ES-I3 (cell line): ENCODE results near the gene FARS2.

ENCODE experiments used
- H3K36me3 ChIP-seq: 2 replicates; pipeline ENCODE4 v1.6.1; 2013; ENCODE audit warnings: mild to moderate bottlenecking, low read length, control low read depth, moderate library complexity; ENCODE audit not compliant: insufficient read depth
- H3K4me1 ChIP-seq: 2 replicates; pipeline ENCODE4 v1.6.1; 2013; ENCODE audit warnings: mild to moderate bottlenecking, control low read depth, low read length; ENCODE audit not compliant: insufficient read depth
- H3K9ac ChIP-seq: 2 replicates; pipeline ENCODE4 v1.6.1; 2013; ENCODE audit warnings: low read depth, mild to moderate bottlenecking, low read length, moderate library complexity
- H3K9me3 ChIP-seq: 2 replicates; pipeline ENCODE4 v1.6.1; 2013; ENCODE audit warnings: mild to moderate bottlenecking, low read length, moderate library complexity; ENCODE audit not compliant: control insufficient read depth, insufficient read depth

Gene FARS2

DNA sequence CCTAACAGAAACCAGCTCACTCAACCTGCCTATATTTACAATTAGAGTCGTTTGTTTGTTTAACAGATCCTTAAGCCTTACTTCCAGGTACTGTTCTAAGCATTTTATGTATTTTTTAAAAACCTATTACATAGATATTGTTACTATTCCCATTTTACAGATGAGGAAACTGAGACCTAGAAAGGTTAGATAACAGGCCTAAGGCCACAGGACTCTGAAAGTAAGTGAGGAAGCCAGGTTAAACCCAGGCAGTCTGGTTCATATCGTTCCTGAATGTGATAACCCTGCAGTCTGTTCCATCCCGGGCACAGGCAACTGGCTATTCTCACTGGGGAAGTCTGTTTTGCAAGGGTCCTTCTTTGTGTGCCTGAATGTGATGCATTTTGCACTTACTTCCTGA lies 322.2 kb downstream of the FARS2 start:
- peaks cover 5% of the 10 kb centered on the region; the same call in 1 of the 2 replicates for H3K9me3 ChIP-seq
- H3K4me1 ChIP-seq, result no peaks in the 10 kb centered on the region
- H3K9ac ChIP-seq, result no peak overlapping the region
- H3K36me3 ChIP-seq, result no peaks in the 10 kb centered on the region

DNA sequence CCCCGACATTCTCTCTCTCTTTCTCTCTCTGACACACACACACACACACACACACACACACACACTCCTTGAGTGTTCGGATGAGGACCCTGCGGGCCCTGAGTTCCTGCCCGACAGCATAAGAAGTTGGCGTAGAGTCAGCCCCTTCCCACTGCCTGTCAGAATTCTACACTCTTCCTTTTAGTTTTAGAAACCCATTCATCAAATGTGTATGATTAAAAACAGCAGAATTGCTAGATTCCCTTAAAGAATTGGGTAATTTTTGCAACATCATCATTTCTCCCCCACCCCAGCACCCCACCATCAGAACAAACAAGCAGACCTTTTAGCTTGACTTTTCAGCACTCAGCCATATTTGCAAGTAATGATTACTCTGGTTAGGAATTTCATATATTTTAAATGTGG lies 322.8 kb downstream of the FARS2 start:
- Histone ChIP-seq H3K9ac (no peak overlapping the region), H3K4me1 (no peaks in the 10 kb centered on the region), H3K9me3 (peaks cover 5% of the 10 kb centered on the region; the same call in 1 of the 2 replicates), H3K36me3 (no peaks in the 10 kb centered on the region)

DNA sequence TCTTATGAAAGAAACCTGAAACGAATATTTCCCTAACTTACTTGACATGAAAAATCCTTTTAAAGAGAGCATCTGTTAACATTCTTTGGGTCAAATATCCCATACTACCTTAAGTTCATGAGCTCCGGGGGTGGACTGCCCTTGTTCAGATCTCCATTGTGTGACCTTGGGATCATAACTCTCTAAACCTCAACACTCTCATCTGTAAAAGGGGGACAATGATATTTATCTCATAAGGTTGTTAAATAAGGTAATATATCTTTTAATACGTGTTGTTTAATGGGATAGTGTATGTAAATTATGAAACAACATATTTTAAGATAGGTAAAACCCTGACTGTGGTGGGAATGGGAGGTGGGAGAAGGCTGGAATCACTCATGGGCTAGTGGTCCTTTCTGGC lies 326.3 kb downstream of the FARS2 start:
- Histone ChIP-seq H3K4me1 (no peaks in the 10 kb centered on the region), H3K9me3 (peaks cover 5% of the 10 kb centered on the region; the same call in 1 of the 2 replicates), H3K9ac (no peak overlapping the region), H3K36me3 (no peaks in the 10 kb centered on the region)

DNA sequence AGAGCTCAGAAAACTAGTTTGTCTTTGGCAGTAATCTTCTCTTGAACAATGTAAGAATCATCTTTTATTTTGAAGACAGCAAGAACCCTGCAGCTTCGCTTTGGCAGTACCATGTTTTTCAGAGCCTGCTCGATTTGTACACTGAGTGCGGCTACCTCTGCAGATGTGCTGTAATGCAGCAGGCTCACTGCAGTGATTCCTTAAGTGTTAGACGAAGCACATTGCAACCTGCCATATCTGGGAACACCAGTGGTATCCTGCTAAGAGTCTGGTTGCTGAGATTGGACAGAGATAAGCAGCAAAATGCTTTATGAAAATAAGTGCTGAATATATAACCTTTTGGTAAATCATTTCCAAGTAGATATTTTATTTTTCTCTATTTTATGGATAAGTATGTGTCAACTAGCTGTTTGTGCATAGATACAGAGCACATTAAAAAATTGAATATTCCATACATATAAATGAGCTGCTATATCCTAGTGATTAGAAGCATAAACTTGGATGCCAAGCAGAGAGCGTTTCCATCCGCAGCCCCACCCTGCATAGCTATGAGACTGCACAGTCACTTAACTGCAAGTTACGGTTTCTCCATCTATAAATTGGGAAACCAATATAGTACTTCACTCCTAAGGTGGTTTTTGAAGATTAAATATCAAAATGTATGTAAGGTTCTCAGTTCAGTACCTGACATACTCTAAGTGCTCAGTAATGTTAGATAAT lies 328.3 kb downstream of the FARS2 start:
- no peak overlapping the region for H3K9ac ChIP-seq
- peaks cover 5% of the 10 kb centered on the region; the same call in 1 of the 2 replicates for H3K9me3 ChIP-seq
- no peaks in the 10 kb centered on the region for H3K4me1 ChIP-seq
- no peaks in the 10 kb centered on the region for H3K36me3 ChIP-seq

DNA sequence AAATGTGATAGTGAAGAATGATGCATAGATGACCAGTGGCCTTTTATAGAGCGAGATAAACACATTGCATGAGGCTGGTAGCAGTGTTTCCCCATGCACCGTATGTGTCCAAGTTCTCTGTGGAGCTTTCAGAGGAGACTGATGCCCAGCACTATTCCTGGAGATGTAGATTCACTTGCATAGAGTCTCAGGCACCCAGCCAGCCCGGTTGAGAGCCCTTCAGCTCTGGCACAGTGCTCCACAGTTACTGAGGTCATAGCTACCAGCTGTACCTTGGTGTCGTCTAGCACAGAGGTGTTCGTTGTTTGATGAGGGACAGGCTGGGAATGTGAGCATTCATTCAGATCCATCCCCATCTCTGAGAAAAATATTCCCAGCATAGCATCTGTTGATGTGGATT lies 328.9 kb downstream of the FARS2 start:
- Histone ChIP-seq H3K36me3 (no peaks in the 10 kb centered on the region), H3K9me3 (peaks cover 5% of the 10 kb centered on the region; the same call in 1 of the 2 replicates), H3K4me1 (no peaks in the 10 kb centered on the region), H3K9ac (no peak overlapping the region)

DNA sequence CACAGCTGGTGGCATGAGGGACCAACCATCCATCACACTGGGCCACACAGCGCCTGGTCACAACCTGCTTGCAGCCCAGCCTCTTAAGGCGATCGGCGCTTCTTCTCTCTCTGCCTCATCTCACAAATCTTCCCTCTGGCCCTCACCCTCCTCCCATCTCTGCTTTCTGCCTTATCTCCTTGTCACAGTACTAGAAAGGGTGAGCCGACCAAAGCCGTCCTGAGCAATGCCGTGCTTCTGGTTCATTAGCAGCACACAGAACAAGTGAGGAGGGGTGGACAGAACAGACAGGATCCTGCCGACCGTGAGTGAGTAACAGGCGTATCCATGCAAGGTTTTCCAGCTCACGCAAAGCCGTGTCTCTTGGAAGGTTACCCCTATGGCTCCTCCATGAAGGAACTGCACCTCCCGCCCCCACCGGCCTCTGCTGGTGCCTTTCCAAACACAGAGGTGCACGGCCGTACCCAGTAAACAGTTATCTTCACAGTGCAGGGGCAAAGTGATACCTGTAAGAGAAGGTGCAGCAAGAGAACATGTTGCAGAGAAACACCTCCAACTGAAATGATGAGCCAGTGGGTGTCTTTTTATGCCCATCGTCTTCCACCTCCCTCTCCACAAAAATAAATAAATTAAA lies 331.7 kb downstream of the FARS2 start:
- Histone ChIP-seq H3K9ac (no peak overlapping the region), H3K4me1 (no peaks in the 10 kb centered on the region), H3K36me3 (no peaks in the 10 kb centered on the region)

DNA sequence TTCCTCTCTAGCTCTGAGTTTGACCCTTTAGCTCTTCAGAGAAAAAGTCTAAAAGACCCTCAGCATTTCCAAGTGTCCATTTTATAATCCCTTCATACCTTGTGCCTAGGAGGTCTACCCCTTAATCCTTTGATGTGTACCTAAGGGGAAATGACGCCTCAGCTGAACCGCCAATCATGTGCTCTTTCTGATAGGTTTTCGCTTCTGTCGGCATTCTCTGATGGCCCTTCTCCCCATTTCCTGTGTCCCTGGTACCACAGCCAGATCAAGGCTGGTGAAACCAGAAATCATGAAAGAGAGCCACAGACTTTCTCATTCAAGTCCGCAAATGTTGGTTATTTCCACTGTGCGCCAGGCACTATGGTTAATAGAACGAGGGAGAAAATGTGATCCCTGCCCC lies 333.9 kb downstream of the FARS2 start:
- Histone ChIP-seq H3K4me1 (no peaks in the 10 kb centered on the region), H3K9ac (no peak overlapping the region), H3K36me3 (no peaks in the 10 kb centered on the region), H3K9me3 (no peaks in the 10 kb centered on the region)

More for the DNA sequence above, 331.7 kb downstream of the FARS2 start:
- H3K9me3 ChIP-seq, result no peaks in the 10 kb centered on the region

DNA sequence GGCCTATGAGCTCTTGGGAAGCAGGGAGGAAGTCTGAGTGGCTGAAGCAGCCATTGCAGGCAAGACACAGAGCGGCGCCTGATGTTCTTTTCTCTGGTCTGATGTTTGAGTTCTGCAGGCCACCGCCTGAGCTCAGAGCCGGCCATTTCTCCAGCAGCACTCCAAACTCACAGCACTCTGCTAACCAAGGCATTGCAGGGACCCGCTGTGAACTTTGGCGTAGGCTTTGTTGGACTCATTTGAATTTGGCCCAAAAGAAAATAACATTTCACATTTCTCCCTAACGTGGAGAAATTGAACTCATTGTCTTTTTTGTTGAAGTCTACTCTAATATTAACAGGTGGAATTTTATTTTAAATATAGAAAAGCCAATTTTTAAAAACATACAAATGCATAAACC lies 336.1 kb downstream of the FARS2 start:
- H3K9me3 ChIP-seq, result no peaks in the 10 kb centered on the region

DNA sequence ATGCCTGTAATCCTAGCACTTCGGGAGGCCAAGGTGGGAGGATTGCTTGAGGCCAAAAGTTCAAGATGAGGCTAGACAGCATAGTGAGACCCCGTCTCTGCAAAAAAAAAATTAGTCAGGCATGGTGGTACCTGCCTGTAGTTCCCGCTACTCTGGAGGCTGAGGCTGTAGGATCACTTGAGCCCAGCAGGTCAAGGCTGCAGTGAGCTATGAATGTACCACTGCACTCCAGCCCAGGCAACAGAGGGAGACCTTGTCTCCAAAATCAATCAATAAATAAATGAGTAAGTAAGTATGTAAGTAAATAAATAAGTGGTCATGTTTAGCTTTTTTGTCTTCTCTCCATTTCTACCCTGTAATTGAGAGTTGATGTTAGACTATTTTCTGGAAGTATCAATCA lies 336.8 kb downstream of the FARS2 start:
- Histone ChIP-seq H3K36me3 (no peaks in the 10 kb centered on the region), H3K4me1 (no peaks in the 10 kb centered on the region), H3K9me3 (no peaks in the 10 kb centered on the region), H3K9ac (no peak overlapping the region)

More for the DNA sequence above, 336.1 kb downstream of the FARS2 start:
- Histone ChIP-seq H3K4me1 (no peaks in the 10 kb centered on the region), H3K9ac (no peak overlapping the region), H3K36me3 (no peaks in the 10 kb centered on the region)

DNA sequence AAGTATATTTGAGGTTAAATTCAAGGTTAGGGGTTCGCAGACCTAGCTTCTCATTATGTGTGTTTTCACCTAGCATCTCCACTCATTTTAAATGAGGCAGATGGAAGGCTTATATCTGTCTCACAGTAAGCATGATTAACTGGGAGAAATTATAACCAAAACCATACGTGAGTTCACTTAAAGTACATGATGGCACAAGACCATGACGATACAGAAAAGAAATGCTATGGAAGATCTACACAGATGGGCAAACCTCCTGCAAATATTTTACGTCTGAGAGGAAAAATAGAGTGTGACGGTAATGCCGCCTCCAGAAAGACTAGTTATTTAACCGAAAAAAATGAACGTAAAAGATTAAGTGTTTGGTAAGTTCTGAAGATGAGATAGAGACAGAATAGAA lies 337.8 kb downstream of the FARS2 start:
- Histone ChIP-seq H3K4me1 (no peaks in the 10 kb centered on the region), H3K36me3 (no peaks in the 10 kb centered on the region), H3K9ac (no peak overlapping the region), H3K9me3 (no peaks in the 10 kb centered on the region)

DNA sequence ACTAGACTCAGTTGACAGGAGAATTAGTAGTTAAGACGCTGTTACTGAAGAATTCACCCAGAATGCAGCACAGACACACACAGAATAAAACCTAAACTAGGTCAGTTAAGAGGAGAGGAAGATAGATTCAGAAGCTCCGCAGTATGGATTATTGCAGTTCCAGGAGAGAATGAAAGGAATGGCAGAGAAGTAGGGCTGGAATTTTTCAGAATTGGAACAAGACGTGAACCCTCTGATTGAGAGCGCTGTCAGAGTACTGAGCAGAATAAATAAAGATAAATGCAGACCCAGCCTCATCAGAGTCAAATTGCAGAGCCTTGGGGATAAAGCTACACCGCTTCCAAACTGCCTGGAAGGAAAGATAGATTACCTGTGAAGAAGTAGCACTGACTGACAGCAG lies 344.6 kb downstream of the FARS2 start:
- Histone ChIP-seq H3K36me3 (no peaks in the 10 kb centered on the region), H3K4me1 (no peaks in the 10 kb centered on the region), H3K9ac (no peak overlapping the region), H3K9me3 (no peaks in the 10 kb centered on the region)

DNA sequence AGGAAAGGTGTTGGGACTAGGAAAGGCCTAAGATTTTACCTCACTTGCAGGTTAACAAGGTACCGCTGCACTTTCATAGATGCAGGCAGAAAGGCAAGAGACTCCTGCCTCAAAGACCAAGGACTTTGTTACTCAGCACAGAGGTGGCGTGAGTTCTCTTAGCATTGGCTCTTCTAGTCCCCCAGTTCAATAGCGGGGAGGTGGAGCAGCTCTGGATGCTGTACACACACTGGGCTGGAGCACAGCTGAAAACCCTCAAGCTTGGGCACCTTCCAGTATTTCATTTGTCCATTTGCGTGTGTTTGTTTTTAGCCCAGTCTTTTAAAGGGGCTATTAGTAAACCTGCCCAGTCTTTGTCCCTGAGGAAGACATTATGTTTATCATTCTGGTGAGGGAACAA lies 345.2 kb downstream of the FARS2 start:
- Histone ChIP-seq H3K4me1 (no peaks in the 10 kb centered on the region), H3K9ac (no peak overlapping the region), H3K36me3 (no peaks in the 10 kb centered on the region)

DNA sequence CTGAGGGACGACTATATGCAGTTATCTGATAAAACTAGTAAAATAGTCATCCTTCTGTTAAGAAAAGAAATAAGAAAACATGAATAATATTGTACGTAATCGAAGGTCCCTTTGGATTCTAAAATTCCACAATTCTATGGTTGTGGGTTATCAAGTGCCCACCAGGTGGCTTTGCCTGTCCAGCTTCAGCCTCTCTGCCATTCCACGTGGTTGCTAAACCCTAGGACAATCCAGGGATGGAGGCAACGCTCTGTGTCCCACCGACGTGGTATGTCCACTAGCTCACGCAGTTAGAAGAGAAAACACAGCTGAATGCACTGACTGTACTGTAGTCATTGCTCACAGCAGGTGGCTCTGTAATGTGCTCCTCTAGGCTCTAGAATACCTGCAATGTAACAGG lies 349.3 kb downstream of the FARS2 start:
- Histone ChIP-seq H3K9ac (no peak overlapping the region), H3K36me3 (no peaks in the 10 kb centered on the region), H3K9me3 (no peaks in the 10 kb centered on the region), H3K4me1 (no peaks in the 10 kb centered on the region)

More for the DNA sequence above, 345.2 kb downstream of the FARS2 start:
- H3K9me3 ChIP-seq, result no peaks in the 10 kb centered on the region

DNA sequence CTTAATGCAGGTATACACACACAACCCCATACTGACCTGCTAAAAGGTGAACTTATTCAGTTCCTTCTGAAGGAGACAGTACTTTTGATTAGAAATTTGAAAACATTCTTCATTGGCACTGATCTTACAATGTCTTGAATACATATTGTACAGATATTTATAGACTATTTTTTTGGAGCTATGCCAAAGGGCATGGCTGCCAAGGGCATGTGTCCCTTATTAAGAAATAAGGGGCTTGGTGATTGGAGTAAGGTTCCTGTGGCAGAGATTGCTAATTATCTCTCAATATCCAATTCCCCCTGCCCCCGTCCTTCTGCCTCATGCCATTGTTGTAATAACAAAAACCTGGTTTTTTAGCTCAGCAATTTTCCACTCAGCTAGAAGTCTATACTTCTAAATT lies 355.9 kb downstream of the FARS2 start:
- no peaks in the 10 kb centered on the region for H3K36me3 ChIP-seq
- no peak overlapping the region for H3K9ac ChIP-seq
- H3K4me1 ChIP-seq, result no peaks in the 10 kb centered on the region

DNA sequence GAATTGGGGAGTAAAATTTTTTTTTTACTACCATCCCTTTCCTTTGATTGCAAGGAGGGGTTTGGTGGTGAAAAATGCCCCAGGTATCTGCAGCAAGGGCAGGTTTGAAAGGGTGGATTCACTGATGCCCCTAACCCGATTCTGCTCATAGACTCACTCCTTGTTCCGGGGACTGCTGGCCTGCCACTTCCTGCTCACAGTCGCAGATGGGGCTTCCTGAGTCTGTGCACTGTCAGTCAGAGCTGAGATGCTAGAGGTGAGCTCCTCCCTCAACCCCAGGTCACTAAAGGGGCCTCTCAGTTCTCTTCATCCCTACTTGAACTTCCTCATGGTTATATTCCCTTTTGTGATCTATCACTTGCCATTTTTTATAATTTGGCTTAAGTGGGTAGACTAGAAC lies 357.9 kb downstream of the FARS2 start:
- no peak overlapping the region for H3K9ac ChIP-seq
- H3K36me3 ChIP-seq, result no peaks in the 10 kb centered on the region

More for the DNA sequence above, 355.9 kb downstream of the FARS2 start:
- H3K9me3 ChIP-seq, result no peaks in the 10 kb centered on the region

More for the DNA sequence above, 357.9 kb downstream of the FARS2 start:
- no peaks in the 10 kb centered on the region for H3K9me3 ChIP-seq
- no peaks in the 10 kb centered on the region for H3K4me1 ChIP-seq
